ENCODE measurements around the gene NEAT1. TPM values are rescaled to one million over a fixed set of nuclear protein-coding genes. Genes with fewer than 3 reads are reported as not detected.

The NEAT1 gene
- polyA plus RNA-seq, 1 donor from 2014 or later: 4.2 TPM

DNA sequence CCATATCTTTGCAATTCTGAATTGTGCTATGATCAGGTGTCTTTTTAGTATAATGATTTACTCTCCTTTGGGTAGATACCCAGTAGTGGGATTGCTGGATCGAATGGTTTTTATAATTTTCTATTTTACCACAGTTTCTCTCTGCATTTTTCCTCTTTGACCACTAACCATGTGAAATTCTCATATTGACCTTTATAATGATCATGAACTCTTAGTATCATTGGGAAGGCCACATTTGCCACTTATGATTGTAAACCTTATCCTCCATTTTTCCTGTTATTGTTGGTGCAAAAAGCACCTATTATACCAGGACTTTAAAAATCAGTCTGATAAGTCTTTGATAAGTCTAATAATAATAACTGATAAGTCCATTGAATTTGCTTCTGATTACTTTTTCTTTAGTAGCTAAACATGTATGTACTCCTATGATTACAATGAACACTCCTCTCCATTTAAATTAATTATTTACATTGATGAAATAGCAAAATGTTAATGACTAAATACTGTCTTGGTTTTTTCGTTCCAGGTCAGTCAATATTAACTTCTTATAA lies 9.6 kb downstream of the NEAT1 start:
- H3K79me2 ChIP-seq (replicated peaks; ENCODE audit: insufficient read depth, low read length): peaks cover 11% of the 10 kb centered on the region
- TF ChIP-seq SMC3 (conservative IDR thresholded peaks at IDR 0.05; ENCODE audit: poor library complexity): no peak
- TF ChIP-seq, protein P1, sequence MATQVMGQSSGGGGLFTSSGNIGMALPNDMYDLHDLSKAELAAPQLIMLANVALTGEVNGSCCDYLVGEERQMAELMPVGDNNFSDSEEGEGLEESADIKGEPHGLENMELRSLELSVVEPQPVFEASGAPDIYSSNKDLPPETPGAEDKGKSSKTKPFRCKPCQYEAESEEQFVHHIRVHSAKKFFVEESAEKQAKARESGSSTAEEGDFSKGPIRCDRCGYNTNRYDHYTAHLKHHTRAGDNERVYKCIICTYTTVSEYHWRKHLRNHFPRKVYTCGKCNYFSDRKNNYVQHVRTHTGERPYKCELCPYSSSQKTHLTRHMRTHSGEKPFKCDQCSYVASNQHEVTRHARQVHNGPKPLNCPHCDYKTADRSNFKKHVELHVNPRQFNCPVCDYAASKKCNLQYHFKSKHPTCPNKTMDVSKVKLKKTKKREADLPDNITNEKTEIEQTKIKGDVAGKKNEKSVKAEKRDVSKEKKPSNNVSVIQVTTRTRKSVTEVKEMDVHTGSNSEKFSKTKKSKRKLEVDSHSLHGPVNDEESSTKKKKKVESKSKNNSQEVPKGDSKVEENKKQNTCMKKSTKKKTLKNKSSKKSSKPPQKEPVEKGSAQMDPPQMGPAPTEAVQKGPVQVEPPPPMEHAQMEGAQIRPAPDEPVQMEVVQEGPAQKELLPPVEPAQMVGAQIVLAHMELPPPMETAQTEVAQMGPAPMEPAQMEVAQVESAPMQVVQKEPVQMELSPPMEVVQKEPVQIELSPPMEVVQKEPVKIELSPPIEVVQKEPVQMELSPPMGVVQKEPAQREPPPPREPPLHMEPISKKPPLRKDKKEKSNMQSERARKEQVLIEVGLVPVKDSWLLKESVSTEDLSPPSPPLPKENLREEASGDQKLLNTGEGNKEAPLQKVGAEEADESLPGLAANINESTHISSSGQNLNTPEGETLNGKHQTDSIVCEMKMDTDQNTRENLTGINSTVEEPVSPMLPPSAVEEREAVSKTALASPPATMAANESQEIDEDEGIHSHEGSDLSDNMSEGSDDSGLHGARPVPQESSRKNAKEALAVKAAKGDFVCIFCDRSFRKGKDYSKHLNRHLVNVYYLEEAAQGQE (IDR thresholded peaks at IDR 0.05; ENCODE audit: borderline replicate concordance): no peak
- TF ChIP-seq EP300 (conservative IDR thresholded peaks at IDR 0.05; ENCODE audit: poor library complexity, severe bottlenecking): no peak
- TF ChIP-seq POLR2AphosphoS5 (IDR thresholded peaks at IDR 0.05): no peak
- TF ChIP-seq RAD21 (conservative IDR thresholded peaks at IDR 0.05): no peak
- TF ChIP-seq TAF1 (IDR thresholded peaks at IDR 0.05; ENCODE audit: low read depth): no peak
- no peak for TF ChIP-seq MXI1 (conservative IDR thresholded peaks at IDR 0.05; ENCODE audit: poor library complexity, severe bottlenecking)
- no peak for TF ChIP-seq EZH2 (IDR thresholded peaks at IDR 0.05; ENCODE audit: borderline replicate concordance, insufficient read depth, low read length, poor library complexity, severe bottlenecking)
- TF ChIP-seq, protein P2, sequence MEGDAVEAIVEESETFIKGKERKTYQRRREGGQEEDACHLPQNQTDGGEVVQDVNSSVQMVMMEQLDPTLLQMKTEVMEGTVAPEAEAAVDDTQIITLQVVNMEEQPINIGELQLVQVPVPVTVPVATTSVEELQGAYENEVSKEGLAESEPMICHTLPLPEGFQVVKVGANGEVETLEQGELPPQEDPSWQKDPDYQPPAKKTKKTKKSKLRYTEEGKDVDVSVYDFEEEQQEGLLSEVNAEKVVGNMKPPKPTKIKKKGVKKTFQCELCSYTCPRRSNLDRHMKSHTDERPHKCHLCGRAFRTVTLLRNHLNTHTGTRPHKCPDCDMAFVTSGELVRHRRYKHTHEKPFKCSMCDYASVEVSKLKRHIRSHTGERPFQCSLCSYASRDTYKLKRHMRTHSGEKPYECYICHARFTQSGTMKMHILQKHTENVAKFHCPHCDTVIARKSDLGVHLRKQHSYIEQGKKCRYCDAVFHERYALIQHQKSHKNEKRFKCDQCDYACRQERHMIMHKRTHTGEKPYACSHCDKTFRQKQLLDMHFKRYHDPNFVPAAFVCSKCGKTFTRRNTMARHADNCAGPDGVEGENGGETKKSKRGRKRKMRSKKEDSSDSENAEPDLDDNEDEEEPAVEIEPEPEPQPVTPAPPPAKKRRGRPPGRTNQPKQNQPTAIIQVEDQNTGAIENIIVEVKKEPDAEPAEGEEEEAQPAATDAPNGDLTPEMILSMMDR (IDR thresholded peaks at IDR 0.05; ENCODE audit: poor library complexity, severe bottlenecking): no peak
- H2AFZ ChIP-seq (ENCODE audit: low read depth, low read length): no peak overlapping the region
- no peaks in the 10 kb centered on the region for H3K27me3 ChIP-seq (ENCODE audit: insufficient read depth, low read depth, low read length)
- no peaks in the 10 kb centered on the region for H3K9me3 ChIP-seq (ENCODE audit: low read length)
- H3K9ac ChIP-seq (ENCODE audit: low read length): no peak overlapping the region
- H4K20me1 ChIP-seq (ENCODE audit: insufficient read depth): no peaks in the 10 kb centered on the region
- H3K27ac ChIP-seq (ENCODE audit: low read length): no peak overlapping the region
- no peaks in the 10 kb centered on the region for H3K9me2 ChIP-seq (ENCODE audit: insufficient read depth, low read length)
- H3K4me3 ChIP-seq (ENCODE audit: low read length): no peak overlapping the region
- H3F3A ChIP-seq (ENCODE audit: insufficient read depth, low read length, poor library complexity, severe bottlenecking): no peaks in the 10 kb centered on the region
- H3K36me3 ChIP-seq (ENCODE audit: insufficient read depth, low read length): no peaks in the 10 kb centered on the region
- no peak overlapping the region for H3K4me2 ChIP-seq (ENCODE audit: low read length)

DNA sequence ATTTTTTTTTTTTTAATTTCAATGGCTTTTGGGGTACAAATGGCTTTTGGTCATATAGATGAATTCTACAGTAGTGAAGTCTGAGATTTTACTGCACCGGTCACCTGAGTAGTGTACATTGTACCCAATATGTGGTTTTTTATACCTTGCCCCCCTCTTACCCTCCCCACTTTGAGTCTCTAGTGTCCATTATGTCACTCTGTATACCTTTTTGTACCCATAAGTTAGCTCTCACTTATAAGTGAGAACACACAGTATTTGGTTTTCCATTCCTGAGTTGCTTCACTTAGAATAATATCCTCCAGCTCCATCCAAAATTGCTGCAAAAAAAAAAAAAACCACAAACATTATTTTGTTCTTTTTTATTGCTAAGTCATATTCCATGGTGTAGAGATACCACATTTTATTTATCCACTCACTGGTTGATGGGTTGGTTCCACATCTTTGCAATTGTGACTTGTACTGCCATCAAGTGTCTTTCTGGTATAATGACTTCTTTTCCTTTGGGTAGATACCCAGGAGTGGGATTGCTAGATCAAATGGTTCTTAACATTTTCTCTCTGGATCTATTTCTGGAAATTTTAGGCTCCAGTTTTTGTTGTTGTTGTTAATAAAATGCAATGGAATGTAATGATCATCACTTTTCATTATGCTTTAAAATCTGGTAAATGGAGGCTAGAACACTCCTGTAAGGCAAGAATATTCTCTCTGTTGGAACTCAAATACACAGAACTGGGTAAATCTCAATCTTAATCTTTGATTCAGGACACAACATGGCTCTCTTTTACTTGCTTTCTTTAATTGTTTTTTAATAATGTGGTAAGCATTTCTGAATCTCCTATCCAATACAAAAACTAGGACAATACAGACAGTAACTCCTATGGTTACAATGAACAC lies 10.3 kb downstream of the NEAT1 start:
- no peaks in the 10 kb centered on the region for H3K9me2 ChIP-seq (ENCODE audit: insufficient read depth, low read length)
- no peaks in the 10 kb centered on the region for H3K9me3 ChIP-seq (ENCODE audit: low read length)
- no peaks in the 10 kb centered on the region for H3F3A ChIP-seq (ENCODE audit: insufficient read depth, low read length, poor library complexity, severe bottlenecking)
- no peaks in the 10 kb centered on the region for H3K36me3 ChIP-seq (ENCODE audit: insufficient read depth, low read length)
- peaks cover 6% of the 10 kb centered on the region for H3K79me2 ChIP-seq (replicated peaks; ENCODE audit: insufficient read depth, low read length)
- H3K4me3 ChIP-seq (ENCODE audit: low read length): no peak overlapping the region
- TF ChIP-seq MXI1 (conservative IDR thresholded peaks at IDR 0.05; ENCODE audit: poor library complexity, severe bottlenecking) (no peak), SMC3 (conservative IDR thresholded peaks at IDR 0.05; ENCODE audit: poor library complexity) (peak; percentile 21), POLR2AphosphoS5 (IDR thresholded peaks at IDR 0.05) (no peak), RAD21 (conservative IDR thresholded peaks at IDR 0.05) (peak; percentile 46)
- TF ChIP-seq, protein P1 (IDR thresholded peaks at IDR 0.05; ENCODE audit: borderline replicate concordance): no peak
- TF ChIP-seq, protein P2 (IDR thresholded peaks at IDR 0.05; ENCODE audit: poor library complexity, severe bottlenecking): peak; percentile 43
- no peak overlapping the region for H3K27ac ChIP-seq (ENCODE audit: low read length)
- no peak overlapping the region for H3K9ac ChIP-seq (ENCODE audit: low read length)
- no peak overlapping the region for H3K4me2 ChIP-seq (ENCODE audit: low read length)
- no peak overlapping the region for H2AFZ ChIP-seq (ENCODE audit: low read depth, low read length)
- H3K27me3 ChIP-seq (ENCODE audit: insufficient read depth, low read depth, low read length): no peaks in the 10 kb centered on the region
- H4K20me1 ChIP-seq (ENCODE audit: insufficient read depth): no peaks in the 10 kb centered on the region

Data from neural cell (in vitro differentiated cells).